CD14-positive monocyte (primary cell): ENCODE measurements around the gene RECQL5. TPM values are rescaled to one million over a fixed set of nuclear protein-coding genes. Genes with fewer than 3 reads are reported as not detected.

ENCODE experiments used
- DNase-seq, 3 donors: peaks; one replicate each; pipeline ENCODE4 v3.0.0-alpha.2; 2011 to 2022
- H2AFZ ChIP-seq: 2 replicates; pipeline ENCODE4 v1.6.0; 2012; ENCODE audit warnings: mild to moderate bottlenecking, low read depth, low read length, inconsistent platforms; ENCODE audit not compliant: insufficient read depth, poor library complexity, severe bottlenecking
- H3K27ac ChIP-seq, 2 donors: 1 replicate in 1 of 2; 2 replicates in 1 of 2; pipeline ENCODE4 v1.5.1; 2012 to 2013; ENCODE audit warnings: low read length in 2 of 2, control low read depth in 1 of 2, inconsistent platforms in 1 of 2, low read depth in 1 of 2, mild to moderate bottlenecking in 1 of 2
- H3K27me3 ChIP-seq, 2 donors: one replicate each; pipeline versions ENCODE4 v1.6.0 to v1.6.1; 2011 to 2013; ENCODE audit warnings: low read length in 2 of 2; ENCODE audit not compliant: control insufficient read depth in 2 of 2, insufficient read depth in 2 of 2
- H3K36me3 ChIP-seq, 2 donors: replicated peaks in 1 of 2; 1 replicate in 1 of 2; 2 replicates in 1 of 2; pipeline versions ENCODE4 v1.5.1 to v1.6.1; 2012 to 2013; ENCODE audit warnings: low read length in 2 of 2, control low read depth in 1 of 2, inconsistent platforms in 1 of 2, mild to moderate bottlenecking in 1 of 2; ENCODE audit not compliant: insufficient read depth in 2 of 2, control insufficient read depth in 1 of 2
- H3K4me1 ChIP-seq, 2 donors: 1 replicate in 1 of 2; 2 replicates in 1 of 2; pipeline versions ENCODE4 v1.5.1 to v1.6.1; 2012 to 2013; ENCODE audit warnings: low read length in 2 of 2, control low read depth in 1 of 2, inconsistent platforms in 1 of 2, mild to moderate bottlenecking in 1 of 2, moderate library complexity in 1 of 2; ENCODE audit not compliant: insufficient read depth in 2 of 2, control insufficient read depth in 1 of 2
- H3K4me2 ChIP-seq: replicated peaks from 2 replicates; pipeline ENCODE3; 2012; ENCODE audit warnings: low read length, moderate library complexity, mild to moderate bottlenecking; ENCODE audit not compliant: poor library complexity, severe bottlenecking; ENCODE audit errors: extremely low read depth
- H3K4me3 ChIP-seq, 3 experiments: fragments of 200-600 bp in 1 of 3; sonication (generic) in 1 of 3; replicated peaks in 1 of 3; 1 replicate in 2 of 3; 2 replicates in 1 of 3; pipeline ENCODE4 v1.5.1; 2011 to 2013; ENCODE audit warnings: low read length in 3 of 3, mild to moderate bottlenecking in 3 of 3, control low read depth in 2 of 3, low read depth in 2 of 3, inconsistent platforms in 1 of 3, moderate library complexity in 1 of 3
- H3K79me2 ChIP-seq: 2 replicates; pipeline ENCODE4 v1.6.0; 2012; ENCODE audit warnings: mild to moderate bottlenecking, control low read depth, inconsistent platforms, low read length, moderate library complexity; ENCODE audit not compliant: insufficient read depth
- H3K9ac ChIP-seq: 2 replicates; pipeline ENCODE4 v1.6.0; 2017; ENCODE audit warnings: low read length, mild to moderate bottlenecking; ENCODE audit not compliant: insufficient read depth, poor library complexity, severe bottlenecking
- H3K9me3 ChIP-seq, 2 donors: replicated peaks in 1 of 2; 1 replicate in 1 of 2; 2 replicates in 1 of 2; pipeline versions ENCODE4 v1.5.1 to v1.6.1; 2012 to 2013; ENCODE audit warnings: low read length in 2 of 2, control low read depth in 1 of 2; ENCODE audit not compliant: control insufficient read depth in 1 of 2, insufficient read depth in 1 of 2
- H4K20me1 ChIP-seq: 2 replicates; pipeline ENCODE4 v1.6.0; 2012; ENCODE audit warnings: mild to moderate bottlenecking, low read length, control low read depth, moderate library complexity; ENCODE audit not compliant: insufficient read depth
- H3K27ac Mint-ChIP-seq, 7 donors: one replicate each; pipeline ENCODE4 v1.8.0; 2020; ENCODE audit warnings: mild to moderate bottlenecking in 7 of 7, mixed read lengths in 7 of 7, moderate library complexity in 6 of 7, inconsistent platforms in 2 of 7
- H3K27me3 Mint-ChIP-seq, 3 donors: one replicate each; pipeline ENCODE4 v1.8.0; 2021 to 2022; ENCODE audit warnings: low read depth in 3 of 3, mild to moderate bottlenecking in 3 of 3, mixed read lengths in 3 of 3, moderate library complexity in 3 of 3, inconsistent platforms in 1 of 3
- H3K36me3 Mint-ChIP-seq, 2 donors: one replicate each; pipeline ENCODE4 v1.8.0; 2020; ENCODE audit warnings: mixed read lengths in 2 of 2, inconsistent platforms in 1 of 2, mild to moderate bottlenecking in 1 of 2
- H3K4me1 Mint-ChIP-seq: one replicate; pipeline ENCODE4 v1.8.0; 2020; ENCODE audit warnings: mild to moderate bottlenecking, mixed read lengths
- H3K4me3 Mint-ChIP-seq, 2 donors: one replicate each; pipeline ENCODE4 v1.8.0; 2020; ENCODE audit warnings: mild to moderate bottlenecking in 2 of 2, mixed read lengths in 2 of 2, moderate library complexity in 1 of 2
- H3K9me3 Mint-ChIP-seq, 7 donors: one replicate each; pipeline ENCODE4 v1.8.0; 2020 to 2022; ENCODE audit warnings: mixed read lengths in 7 of 7, mild to moderate bottlenecking in 6 of 7, moderate library complexity in 6 of 7, inconsistent platforms in 2 of 7
- WGBS: methylation state at CpG from one replicate; pipeline ENCODE4 v1.1.5; 2013; ENCODE audit warnings: missing lambda C conversion rate; ENCODE audit not compliant: insufficient coverage; 5-methylcytosine and 5-hydroxymethylcytosine counted together
- intact Hi-C, 2 donors: fragments of 100-400 bp; cut with micrococcal nuclease; formaldehyde crosslinking; loops; one replicate each; pipeline versions ENCODE4 v1.15.0 to v1.15.1; 2023
- polyA plus RNA-seq, 3 donors: library from polyadenylated mRNA; depleted of rRNA in 1 of 3; unstranded in 2 of 3; stranded (reverse) in 1 of 3; fragments of 300-500 nt in 2 of 3; fragments of >200 nt in 1 of 3; fragmentation: Illumina TruSeq in 2 of 3; gene quantifications; 1 replicate in 2 of 3; 2 replicates in 1 of 3; pipeline ENCODE4 v1.2.3, GENCODE V29; 2012 to 2021
- TF ChIP-seq, protein P1 (sequence below): fragments of 200-600 bp; IDR thresholded peaks from one replicate; pipeline ENCODE4 v1.8.0; 2022; ENCODE audit warnings: antibody characterized with exemption, mild to moderate bottlenecking

RECQL5 gene
- polyA plus RNA-seq, 3 donors: 3.1 to 27.7 (median 4.4) TPM

DNA sequence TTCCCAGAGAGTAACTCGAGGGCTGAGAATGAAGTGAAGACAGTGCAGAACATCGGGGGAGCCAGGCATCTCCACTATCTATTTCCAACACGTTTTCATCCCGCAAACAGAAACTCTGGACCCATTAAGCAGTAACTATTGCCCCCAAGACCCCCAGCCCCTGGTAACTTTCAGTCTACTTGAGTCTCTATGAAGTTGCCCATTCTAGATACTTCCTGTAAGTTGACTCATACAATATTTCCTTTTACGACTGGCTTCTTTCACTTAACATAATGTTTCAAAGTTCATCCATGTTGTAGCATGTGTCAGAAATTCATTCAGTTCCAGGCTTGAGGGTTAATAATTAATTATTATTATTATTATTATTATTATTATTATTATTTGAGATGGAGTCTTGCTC lies 59.9 kb downstream of the RECQL5 start:
- Histone ChIP-seq H3K4me2 (no peak overlapping the region), H3K27ac (no peak overlapping the region)

DNA sequence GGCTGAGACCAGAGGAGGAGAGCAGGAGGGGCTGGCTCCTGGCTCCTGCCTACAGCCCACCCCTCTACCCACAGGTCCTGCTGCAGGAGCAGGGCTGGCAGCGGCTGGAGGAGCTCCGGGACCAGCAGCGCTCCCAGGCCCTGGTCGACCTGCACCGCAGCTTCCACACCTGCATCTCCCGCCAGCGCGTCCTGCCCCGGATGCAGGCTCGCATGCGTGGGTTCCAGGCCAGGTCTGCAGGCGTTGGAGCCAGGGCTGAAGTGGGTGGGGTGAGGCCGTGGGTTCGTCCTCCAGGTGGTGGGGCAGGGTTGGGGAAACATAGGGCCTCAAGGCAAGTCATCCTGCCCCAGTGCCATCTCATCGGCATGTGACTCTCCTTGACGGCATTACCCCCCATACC lies 61.2 kb downstream of the RECQL5 start:
- H2AFZ ChIP-seq: no peak overlapping the region
- WGBS: 89% methylated on average over 14 of the region's 16 CpGs
- H3K27me3 ChIP-seq: no peaks in the 10 kb centered on the region
- no peak overlapping the region for H3K9ac ChIP-seq
- no peaks in the 10 kb centered on the region for H3K4me1 ChIP-seq
- no peak overlapping the region for H3K27ac ChIP-seq
- peaks cover 9% of the 10 kb centered on the region for H4K20me1 ChIP-seq
- intact Hi-C loops: no loop called here
- H3K9me3 Mint-ChIP-seq: no peaks in the 10 kb centered on the region
- H3K4me1 Mint-ChIP-seq: peaks cover 4% of the 10 kb centered on the region
- no peak overlapping the region for H3K4me2 ChIP-seq
- H3K27me3 Mint-ChIP-seq: peaks cover 0 to 2% (median 0%) of the 10 kb centered on the region in 3 donors
- H3K4me3 Mint-ChIP-seq: no peak overlapping the region
- no peak for DNase-seq
- peaks cover 24 to 32% of the 10 kb centered on the region in 2 donors for H3K36me3 ChIP-seq
- no peaks in the 10 kb centered on the region for H3K9me3 ChIP-seq
- no peak overlapping the region for H3K27ac Mint-ChIP-seq
- H3K4me3 ChIP-seq: no peak overlapping the region
- TF ChIP-seq, protein P1, sequence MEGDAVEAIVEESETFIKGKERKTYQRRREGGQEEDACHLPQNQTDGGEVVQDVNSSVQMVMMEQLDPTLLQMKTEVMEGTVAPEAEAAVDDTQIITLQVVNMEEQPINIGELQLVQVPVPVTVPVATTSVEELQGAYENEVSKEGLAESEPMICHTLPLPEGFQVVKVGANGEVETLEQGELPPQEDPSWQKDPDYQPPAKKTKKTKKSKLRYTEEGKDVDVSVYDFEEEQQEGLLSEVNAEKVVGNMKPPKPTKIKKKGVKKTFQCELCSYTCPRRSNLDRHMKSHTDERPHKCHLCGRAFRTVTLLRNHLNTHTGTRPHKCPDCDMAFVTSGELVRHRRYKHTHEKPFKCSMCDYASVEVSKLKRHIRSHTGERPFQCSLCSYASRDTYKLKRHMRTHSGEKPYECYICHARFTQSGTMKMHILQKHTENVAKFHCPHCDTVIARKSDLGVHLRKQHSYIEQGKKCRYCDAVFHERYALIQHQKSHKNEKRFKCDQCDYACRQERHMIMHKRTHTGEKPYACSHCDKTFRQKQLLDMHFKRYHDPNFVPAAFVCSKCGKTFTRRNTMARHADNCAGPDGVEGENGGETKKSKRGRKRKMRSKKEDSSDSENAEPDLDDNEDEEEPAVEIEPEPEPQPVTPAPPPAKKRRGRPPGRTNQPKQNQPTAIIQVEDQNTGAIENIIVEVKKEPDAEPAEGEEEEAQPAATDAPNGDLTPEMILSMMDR: no peak
- H3K36me3 Mint-ChIP-seq: peaks cover 18 to 43% of the 10 kb centered on the region in 2 donors
- H3K79me2 ChIP-seq: no peaks in the 10 kb centered on the region

More for the DNA sequence above, 59.9 kb downstream of the RECQL5 start:
- TF ChIP-seq, protein P1: no peak
- intact Hi-C loops: no loop called here
- H3K9me3 ChIP-seq: no peaks in the 10 kb centered on the region
- H3K79me2 ChIP-seq: no peaks in the 10 kb centered on the region
- Mint-ChIP-seq H3K27me3 (peaks cover 0 to 2% (median 0%) of the 10 kb centered on the region in 3 donors), H3K36me3 (peaks cover 25 to 45% of the 10 kb centered on the region in 2 donors), H3K4me1 (peaks cover 4% of the 10 kb centered on the region), H3K4me3 (no peak overlapping the region), H3K27ac (peak overlapping the region in 1 of 7 donors; percentile 30), H3K9me3 (no peaks in the 10 kb centered on the region)
- no peaks in the 10 kb centered on the region for H4K20me1 ChIP-seq
- no peak overlapping the region for H2AFZ ChIP-seq
- H3K27me3 ChIP-seq: no peaks in the 10 kb centered on the region
- no peak overlapping the region for H3K9ac ChIP-seq
- H3K36me3 ChIP-seq: peaks cover 31 to 34% of the 10 kb centered on the region in 2 donors
- WGBS: 89% methylated on average over 4 of the region's 5 CpGs
- H3K4me3 ChIP-seq: no peak overlapping the region
- H3K4me1 ChIP-seq: no peaks in the 10 kb centered on the region
- DNase-seq: no peak
